ENCODE data around the gene SRI.

SRI gene

DNA sequence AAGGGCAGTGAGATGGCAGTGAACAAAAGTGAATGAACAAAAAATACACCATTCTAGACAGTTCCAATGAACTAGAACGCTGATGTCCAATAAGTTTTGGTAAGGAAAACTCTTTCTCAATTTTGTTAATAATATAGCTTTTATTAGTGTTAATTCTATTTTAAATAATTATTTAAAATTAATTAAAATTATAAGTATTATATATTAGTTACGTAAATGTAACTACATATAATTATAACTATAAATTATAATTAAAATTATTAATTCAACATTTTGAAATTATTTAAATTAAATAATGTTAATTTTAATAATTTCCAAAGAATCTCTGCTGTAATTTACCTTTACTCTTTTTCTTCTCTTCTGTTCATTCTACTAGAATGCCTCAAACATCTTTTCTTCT, 5.4 kb downstream of the SRI start:
- DNase-seq (ENCODE audit: low spot score): no peak
- TF ChIP-seq, protein P1, sequence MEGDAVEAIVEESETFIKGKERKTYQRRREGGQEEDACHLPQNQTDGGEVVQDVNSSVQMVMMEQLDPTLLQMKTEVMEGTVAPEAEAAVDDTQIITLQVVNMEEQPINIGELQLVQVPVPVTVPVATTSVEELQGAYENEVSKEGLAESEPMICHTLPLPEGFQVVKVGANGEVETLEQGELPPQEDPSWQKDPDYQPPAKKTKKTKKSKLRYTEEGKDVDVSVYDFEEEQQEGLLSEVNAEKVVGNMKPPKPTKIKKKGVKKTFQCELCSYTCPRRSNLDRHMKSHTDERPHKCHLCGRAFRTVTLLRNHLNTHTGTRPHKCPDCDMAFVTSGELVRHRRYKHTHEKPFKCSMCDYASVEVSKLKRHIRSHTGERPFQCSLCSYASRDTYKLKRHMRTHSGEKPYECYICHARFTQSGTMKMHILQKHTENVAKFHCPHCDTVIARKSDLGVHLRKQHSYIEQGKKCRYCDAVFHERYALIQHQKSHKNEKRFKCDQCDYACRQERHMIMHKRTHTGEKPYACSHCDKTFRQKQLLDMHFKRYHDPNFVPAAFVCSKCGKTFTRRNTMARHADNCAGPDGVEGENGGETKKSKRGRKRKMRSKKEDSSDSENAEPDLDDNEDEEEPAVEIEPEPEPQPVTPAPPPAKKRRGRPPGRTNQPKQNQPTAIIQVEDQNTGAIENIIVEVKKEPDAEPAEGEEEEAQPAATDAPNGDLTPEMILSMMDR (IDR thresholded peaks at IDR 0.05; ENCODE audit: extremely low read depth, missing control alignments): no peak

GRCh38 chr7:88212918-88213317, 6.9 kb downstream of the SRI start:
- TF ChIP-seq, protein P1 (IDR thresholded peaks at IDR 0.05; ENCODE audit: extremely low read depth, missing control alignments): no peak
- no peak for DNase-seq (ENCODE audit: low spot score)

GRCh38 chr7:88208521-88208920, 11.3 kb downstream of the SRI start:
- DNase-seq (ENCODE audit: low spot score): no peak
- TF ChIP-seq, protein P1 (IDR thresholded peaks at IDR 0.05; ENCODE audit: extremely low read depth, missing control alignments): no peak

DNA sequence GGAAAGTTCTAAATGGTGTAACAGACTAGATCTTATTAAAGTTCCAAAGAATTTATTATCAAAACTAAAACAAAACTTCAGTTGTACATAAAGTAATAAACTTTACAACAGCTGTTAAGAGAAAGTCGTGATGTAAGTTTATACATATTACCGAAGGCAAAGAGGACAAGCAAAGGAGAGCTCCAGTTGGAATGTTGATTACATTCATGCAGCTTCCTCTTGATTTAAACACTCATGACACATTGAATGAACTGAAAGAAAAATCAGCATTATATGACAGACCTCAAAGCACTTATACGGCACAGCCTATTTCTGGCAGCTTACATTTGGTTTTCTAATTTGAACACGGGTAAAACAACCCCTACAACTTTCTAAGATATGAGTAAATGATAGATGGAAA, 13.6 kb downstream of the SRI start:
- no peak for DNase-seq (ENCODE audit: low spot score)
- TF ChIP-seq, protein P1 (IDR thresholded peaks at IDR 0.05; ENCODE audit: extremely low read depth, missing control alignments): no peak

DNA sequence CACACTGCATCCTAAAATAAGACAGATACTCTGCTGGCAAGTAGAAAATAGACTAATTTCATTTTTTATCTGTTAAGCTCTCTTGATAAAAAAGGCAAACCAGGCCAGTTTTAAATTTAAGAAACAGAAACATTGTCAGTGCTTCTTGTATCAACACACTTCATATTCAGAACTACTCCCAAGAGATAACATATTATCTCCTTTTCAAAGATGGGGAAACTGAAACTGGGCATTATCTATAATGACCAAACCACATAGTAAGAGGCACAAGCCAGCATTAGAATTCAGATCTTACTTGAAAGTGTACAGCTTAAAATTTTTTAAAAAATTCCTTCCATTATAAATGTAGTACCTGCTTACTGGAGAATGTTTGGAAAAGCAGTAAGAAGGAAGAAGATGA, 14.7 kb downstream of the SRI start:
- no peak for DNase-seq (ENCODE audit: low spot score)
- TF ChIP-seq, protein P1 (IDR thresholded peaks at IDR 0.05; ENCODE audit: extremely low read depth, missing control alignments): no peak

DNA sequence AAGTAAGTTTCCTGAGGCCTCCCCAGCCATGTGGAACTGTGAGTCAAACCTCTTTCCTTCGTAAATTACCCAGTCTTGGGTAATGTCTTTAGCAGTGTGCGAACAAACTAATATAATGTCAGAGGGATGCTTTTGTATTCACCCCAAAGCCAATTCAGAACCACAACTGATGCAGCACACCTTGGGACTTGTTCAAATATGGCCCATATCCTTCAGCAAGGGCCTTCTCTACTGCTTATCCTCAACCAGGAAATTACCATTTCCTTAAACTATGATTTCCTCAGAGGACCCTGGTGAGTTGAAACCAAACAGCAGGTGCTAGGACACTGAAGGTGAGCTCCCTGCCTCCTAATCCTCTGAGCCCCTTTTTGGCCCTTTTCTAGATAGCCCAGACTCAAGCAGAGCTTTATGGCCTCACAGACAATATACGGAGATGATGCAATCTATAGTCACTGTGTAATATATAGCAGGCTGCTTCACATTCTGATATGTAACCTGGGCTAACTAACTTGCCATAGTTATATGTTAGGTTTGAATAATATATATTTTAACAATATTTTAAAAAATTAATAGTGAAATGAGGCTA, 15.2 kb downstream of the SRI start:
- no peak for DNase-seq (ENCODE audit: low spot score)
- TF ChIP-seq, protein P1 (IDR thresholded peaks at IDR 0.05; ENCODE audit: extremely low read depth, missing control alignments): no peak

GRCh38 chr7:88203401-88203800, 16.4 kb downstream of the SRI start:
- no peak for DNase-seq (ENCODE audit: low spot score)
- TF ChIP-seq, protein P1 (IDR thresholded peaks at IDR 0.05; ENCODE audit: extremely low read depth, missing control alignments): no peak
